ENCODE results near the gene CDCP2. TPM values are rescaled to one million over a fixed set of nuclear protein-coding genes. Genes with fewer than 3 reads are reported as not detected.

CDCP2 gene
- total RNA-seq, 1 donor from 2014 or later: not detected

- H3K4me2 ChIP-seq (ENCODE audit: low read length): no peak overlapping the region
- no peaks in the 10 kb centered on the region for H3K27me3 ChIP-seq (ENCODE audit: insufficient read depth, low read length)
- Mint-ChIP-seq H3K27ac (ENCODE audit: unreplicated experiment) (no peak overlapping the region), H3K36me3 (ENCODE audit: low read depth, unreplicated experiment) (no peaks in the 10 kb centered on the region), H3K4me3 (ENCODE audit: unreplicated experiment) (no peak overlapping the region), H3K4me1 (ENCODE audit: low read depth, unreplicated experiment) (no peaks in the 10 kb centered on the region), H3K9me3 (ENCODE audit: unreplicated experiment) (peaks cover 2% of the 10 kb centered on the region), H3K27me3 (ENCODE audit: low read depth, unreplicated experiment) (peaks cover 7% of the 10 kb centered on the region)
- FAIRE-seq (no peak), DNase-seq (ENCODE audit: low read depth) (no peak)
- no peaks in the 10 kb centered on the region for H3K9me3 ChIP-seq (ENCODE audit: insufficient read depth, low read depth, low read length)
- no peaks in the 10 kb centered on the region for H3K79me2 ChIP-seq (ENCODE audit: insufficient read depth, low read length)
- H3K36me3 ChIP-seq (ENCODE audit: insufficient read depth, low read length): no peaks in the 10 kb centered on the region
- no peaks in the 10 kb centered on the region for H3K4me1 ChIP-seq (ENCODE audit: insufficient read depth, low read length)
- H3K4me3 ChIP-seq (ENCODE audit: insufficient read depth, low read depth, low read length): no peak overlapping the region
- TF ChIP-seq EZH2 (IDR thresholded peaks at IDR 0.05; ENCODE audit: insufficient read depth, low read length): no peak
- TF ChIP-seq CTCF (IDR thresholded peaks at IDR 0.05; ENCODE audit: insufficient read depth, low read depth, low read length): no peak
- H3K9ac ChIP-seq (ENCODE audit: low read length): no peak overlapping the region
- no peak overlapping the region for H3K27ac ChIP-seq (ENCODE audit: low read depth, low read length)
- H2AFZ ChIP-seq (ENCODE audit: low read depth, low read length): no peak overlapping the region
- no peaks in the 10 kb centered on the region for H4K20me1 ChIP-seq (ENCODE audit: insufficient read depth, low read length)
Observed at GRCh38 chr1:54144366-54144765, 8.4 kb downstream of the CDCP2 start.

DNA sequence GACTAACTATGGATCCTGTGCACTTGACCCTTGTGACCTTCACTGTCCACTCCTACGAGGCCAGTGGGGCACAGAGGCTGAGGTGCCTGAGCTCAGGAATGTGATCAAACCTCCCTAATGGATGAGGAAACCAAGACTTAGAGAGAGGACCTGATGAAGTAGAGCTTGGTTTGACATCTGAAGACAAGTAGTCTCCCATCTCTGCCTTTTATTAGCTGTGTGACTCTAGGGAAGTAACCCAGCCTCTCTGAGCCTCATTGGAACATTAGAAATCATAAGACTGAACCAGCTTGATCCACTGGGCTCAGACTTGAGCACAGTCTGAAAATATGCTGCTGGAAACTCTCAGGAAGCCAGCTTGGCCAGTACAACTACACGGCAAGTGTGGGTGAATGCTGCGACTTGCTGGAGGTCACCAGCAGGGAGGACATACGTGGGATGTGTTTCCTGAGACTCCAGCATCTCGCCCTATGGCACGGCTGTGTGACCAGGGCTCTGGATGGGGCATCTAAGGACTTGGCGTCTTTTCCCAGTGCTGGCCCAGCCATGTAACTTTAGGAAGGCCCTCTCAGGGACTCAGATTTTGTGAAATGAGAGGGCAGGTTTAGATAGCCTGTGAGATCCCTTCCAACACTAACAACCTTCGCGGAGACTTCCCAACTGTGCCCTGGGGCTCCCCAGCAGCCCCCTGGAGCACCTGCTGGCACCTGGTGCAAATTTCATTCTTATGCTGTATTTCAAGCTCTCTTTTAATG, 10.5 kb downstream of the CDCP2 start:
- Mint-ChIP-seq H3K27ac (ENCODE audit: unreplicated experiment) (no peak overlapping the region), H3K36me3 (ENCODE audit: low read depth, unreplicated experiment) (no peaks in the 10 kb centered on the region), H3K27me3 (ENCODE audit: low read depth, unreplicated experiment) (peaks cover 7% of the 10 kb centered on the region), H3K4me3 (ENCODE audit: unreplicated experiment) (no peak overlapping the region), H3K9me3 (ENCODE audit: unreplicated experiment) (peaks cover 3% of the 10 kb centered on the region), H3K4me1 (ENCODE audit: low read depth, unreplicated experiment) (peaks cover 3% of the 10 kb centered on the region)
- Histone ChIP-seq H3K4me1 (ENCODE audit: insufficient read depth, low read length) (peaks cover 7% of the 10 kb centered on the region), H3K79me2 (ENCODE audit: insufficient read depth, low read length) (no peaks in the 10 kb centered on the region), H2AFZ (ENCODE audit: low read depth, low read length) (no peak overlapping the region), H4K20me1 (ENCODE audit: insufficient read depth, low read length) (no peaks in the 10 kb centered on the region), H3K4me3 (ENCODE audit: insufficient read depth, low read depth, low read length) (no peak overlapping the region), H3K9ac (ENCODE audit: low read length) (no peak overlapping the region), H3K27me3 (ENCODE audit: insufficient read depth, low read length) (no peaks in the 10 kb centered on the region), H3K36me3 (ENCODE audit: insufficient read depth, low read length) (no peaks in the 10 kb centered on the region), H3K4me2 (ENCODE audit: low read length) (no peak overlapping the region), H3K27ac (ENCODE audit: low read depth, low read length) (no peak overlapping the region), H3K9me3 (ENCODE audit: insufficient read depth, low read depth, low read length) (no peaks in the 10 kb centered on the region)
- FAIRE-seq (no peak), DNase-seq (ENCODE audit: low read depth) (no peak)
- TF ChIP-seq EZH2 (IDR thresholded peaks at IDR 0.05; ENCODE audit: insufficient read depth, low read length) (no peak), CTCF (IDR thresholded peaks at IDR 0.05; ENCODE audit: insufficient read depth, low read depth, low read length) (no peak)

- Histone ChIP-seq H4K20me1 (ENCODE audit: insufficient read depth, low read length) (no peaks in the 10 kb centered on the region), H3K4me1 (ENCODE audit: insufficient read depth, low read length) (peaks cover 31% of the 10 kb centered on the region), H3K36me3 (ENCODE audit: insufficient read depth, low read length) (no peaks in the 10 kb centered on the region), H3K9ac (ENCODE audit: low read length) (no peak overlapping the region), H3K79me2 (ENCODE audit: insufficient read depth, low read length) (no peaks in the 10 kb centered on the region), H3K9me3 (ENCODE audit: insufficient read depth, low read depth, low read length) (no peaks in the 10 kb centered on the region), H2AFZ (ENCODE audit: low read depth, low read length) (no peak overlapping the region), H3K4me3 (ENCODE audit: insufficient read depth, low read depth, low read length) (no peak overlapping the region), H3K27ac (ENCODE audit: low read depth, low read length) (no peak overlapping the region), H3K27me3 (ENCODE audit: insufficient read depth, low read length) (no peaks in the 10 kb centered on the region), H3K4me2 (ENCODE audit: low read length) (no peak overlapping the region)
- H3K36me3 Mint-ChIP-seq (ENCODE audit: low read depth, unreplicated experiment): no peaks in the 10 kb centered on the region
- H3K27ac Mint-ChIP-seq (ENCODE audit: unreplicated experiment): no peak overlapping the region
- FAIRE-seq (no peak), DNase-seq (ENCODE audit: low read depth) (no peak)
- TF ChIP-seq EZH2 (IDR thresholded peaks at IDR 0.05; ENCODE audit: insufficient read depth, low read length): no peak
- TF ChIP-seq CTCF (IDR thresholded peaks at IDR 0.05; ENCODE audit: insufficient read depth, low read depth, low read length): no peak
- no peak overlapping the region for H3K4me3 Mint-ChIP-seq (ENCODE audit: unreplicated experiment)
- peaks cover 6% of the 10 kb centered on the region for H3K27me3 Mint-ChIP-seq (ENCODE audit: low read depth, unreplicated experiment)
- H3K4me1 Mint-ChIP-seq (ENCODE audit: low read depth, unreplicated experiment): peaks cover 22% of the 10 kb centered on the region
- H3K9me3 Mint-ChIP-seq (ENCODE audit: unreplicated experiment): peaks cover 4% of the 10 kb centered on the region
Observed at GRCh38 chr1:54139711-54140110, 13.1 kb downstream of the CDCP2 start.
